Transverse colon (tissue), 4 donors: ENCODE results near the gene TMEM269. TPM values are rescaled to one million over a fixed set of nuclear protein-coding genes. Genes with fewer than 3 reads are reported as not detected.
A peak's percentile ranks its signal among the peaks of the same experiment; 100 is the strongest.

ENCODE experiments used
- DNase-seq: peaks from one replicate; pipeline ENCODE4 v3.0.0-alpha.2; 2019
- H3K27ac ChIP-seq, 4 donors: fragments of 200-600 bp; sonication (generic); 2 replicates each; pipeline ENCODE4 v1.5.1; 2016 to 2018; ENCODE audit warnings: inconsistent platforms in 4 of 4
- H3K27me3 ChIP-seq: fragments of 200-600 bp; sonication (generic); 2 replicates; pipeline ENCODE4 v1.5.1; 2017; ENCODE audit warnings: inconsistent platforms
- H3K36me3 ChIP-seq, 4 donors: fragments of 200-600 bp; sonication (generic); 2 replicates each; pipeline ENCODE4 v1.5.1; 2017 to 2019; ENCODE audit warnings: inconsistent platforms in 4 of 4
- H3K4me1 ChIP-seq, 4 donors: fragments of 200-600 bp; sonication (generic); 2 replicates each; pipeline ENCODE4 v1.5.1; 2017 to 2020; ENCODE audit warnings: inconsistent platforms in 4 of 4
- H3K4me3 ChIP-seq, 4 donors: fragments of 200-600 bp; sonication (generic); 1 replicate in 1 of 4; 2 replicates in 3 of 4; pipeline versions ENCODE4 v1.5.1 to v1.6.1; 2017 to 2019; ENCODE audit warnings: inconsistent platforms in 4 of 4
- H3K9me3 ChIP-seq, 2 donors: fragments of 200-600 bp; sonication (generic); 2 replicates each; pipeline ENCODE4 v1.5.1; 2017 to 2019; ENCODE audit warnings: inconsistent platforms in 2 of 2
- CTCF ChIP-seq, 5 experiments: fragments of 200-600 bp in 3 of 5; fragments of 450-650 bp in 2 of 5; sonication (generic) in 3 of 5; IDR thresholded peaks; 1 replicate in 2 of 5; 2 replicates in 3 of 5; pipeline ENCODE4 v1.5.1; 2016 to 2017; ENCODE audit warnings: antibody characterized with exemption in 5 of 5, inconsistent platforms in 3 of 5, mild to moderate bottlenecking in 2 of 5, moderate library complexity in 1 of 5
- EP300 ChIP-seq: sonication (generic); formaldehyde crosslinking; IDR thresholded peaks from one replicate; pipeline ENCODE4 v1.6.1; 2017; ENCODE audit warnings: antibody characterized with exemption, low read depth
- POLR2A ChIP-seq: fragments of 450-650 bp; IDR thresholded peaks from one replicate; pipeline ENCODE4 v1.6.1; 2016; ENCODE audit warnings: antibody characterized with exemption, mild to moderate bottlenecking, moderate library complexity
- POLR2AphosphoS5 ChIP-seq, 3 donors: sonication (generic); formaldehyde crosslinking; IDR thresholded peaks; one replicate each; pipeline ENCODE4 v1.6.1; 2016; ENCODE audit warnings: antibody characterized with exemption in 3 of 3
- WGBS, 2 donors: methylation state at CpG; one replicate each; pipeline ENCODE4 v1.1.5; 2018; ENCODE audit warnings: low coverage in 1 of 2; 5-methylcytosine and 5-hydroxymethylcytosine counted together
- in situ Hi-C, 4 donors: fragments of 200-750 bp; cut with MboI; loops; one replicate each; pipeline versions ENCODE4 v1.15.0 to v1.15.1; 2017; ENCODE audit warnings: low sequenced_read_pairs in 3 of 4, low pct_ligation_motif_present in 1 of 4, low pct_unique_long_range_greater_than_20kb in 1 of 4
- intact Hi-C: fragments of 100-400 bp; cut with DNase I; formaldehyde crosslinking; loops from one replicate; pipeline ENCODE4 v1.15.1; 2023; ENCODE audit warnings: low total_unique reads
- total RNA-seq, 4 donors: library from RNA; depleted of rRNA; stranded (reverse); fragments of >200 nt; gene quantifications; one replicate each; pipeline ENCODE4 v1.1.0, GENCODE V29; 2016

Gene TMEM269
- total RNA-seq, 4 donors from 2014 or later = 0.37 TPM; not detected in 3

GRCh38 chr1:42756956-42757891, 27.6 kb upstream of the TMEM269 start:
- in situ Hi-C loops = loop anchor here in 2 of 4 donors (25.0 kb wide), 1 partner anchor 420 kb away; the partner anchor contains the start of gene FOXJ3 (in 2 of the 2)
- intact Hi-C loops = no loop called here
- WGBS, 2 donors = 66 to 76% methylated on average over 7 to 17 of the region's 17 CpGs
- no peak for DNase-seq
- Histone ChIP-seq H3K27ac (no peak overlapping the region), H3K9me3 (no peaks in the 10 kb centered on the region), H3K4me1 (no peaks in the 10 kb centered on the region), H3K4me3 (no peak overlapping the region), H3K36me3 (peaks cover 0 to 26% (median 4%) of the 10 kb centered on the region in 4 donors), H3K27me3 (no peaks in the 10 kb centered on the region)
- TF ChIP-seq CTCF (IDR thresholded peaks at IDR 0.05) (peak; percentile 67 to 73 (median 70)), POLR2A (no peak), POLR2AphosphoS5 (IDR thresholded peaks at IDR 0.05) (no peak), EP300 (no peak)

GRCh38 chr1:42757892-42758275, 26.9 kb upstream of the TMEM269 start:
- Histone ChIP-seq H3K9me3 (no peaks in the 10 kb centered on the region), H3K27ac (no peak overlapping the region), H3K4me1 (no peaks in the 10 kb centered on the region), H3K4me3 (no peak overlapping the region), H3K27me3 (no peaks in the 10 kb centered on the region), H3K36me3 (peaks cover 0 to 27% (median 2%) of the 10 kb centered on the region in 4 donors)
- DNase-seq = no peak
- TF ChIP-seq EP300 (no peak), CTCF (IDR thresholded peaks at IDR 0.05) (no peak), POLR2AphosphoS5 (IDR thresholded peaks at IDR 0.05) (no peak), POLR2A (no peak)
- in situ Hi-C loops (loop anchor here in 2 of 4 donors (25.0 kb wide), 1 partner anchor 421 kb away; the partner anchor contains the start of gene FOXJ3 (in 2 of the 2)), intact Hi-C loops (no loop called here)

GRCh38 chr1:42758641-42759040, 26.1 kb upstream of the TMEM269 start:
- intact Hi-C loops (no loop called here), in situ Hi-C loops (loop anchor here in 2 of 4 donors (25.0 kb wide), 1 partner anchor 421 kb away; the partner anchor contains the start of gene FOXJ3 (in 2 of the 2))
- no peak overlapping the region for H3K4me3 ChIP-seq
- no peak overlapping the region for H3K27ac ChIP-seq
- H3K36me3 ChIP-seq = peaks cover 0 to 27% (median 2%) of the 10 kb centered on the region in 4 donors
- H3K4me1 ChIP-seq = no peaks in the 10 kb centered on the region
- H3K27me3 ChIP-seq = no peaks in the 10 kb centered on the region
- H3K9me3 ChIP-seq = no peaks in the 10 kb centered on the region
- WGBS, 2 donors = 26 to 42% methylated on average over 3 of the region's 3 CpGs
- TF ChIP-seq CTCF (IDR thresholded peaks at IDR 0.05) = no peak
- no peak for TF ChIP-seq POLR2A
- TF ChIP-seq EP300 = no peak
- no peak for TF ChIP-seq POLR2AphosphoS5 (IDR thresholded peaks at IDR 0.05)
- no peak for DNase-seq

- 77% methylated on average over 9 of the region's 9 CpGs; no CpG with 5 or more reads in 1 of the 2 donors for WGBS, 2 donors
- H3K27me3 ChIP-seq = no peaks in the 10 kb centered on the region
- H3K36me3 ChIP-seq = peaks cover 0 to 27% (median 2%) of the 10 kb centered on the region in 4 donors
- no peak for TF ChIP-seq POLR2A
- DNase-seq = no peak
- no peaks in the 10 kb centered on the region for H3K4me1 ChIP-seq
- intact Hi-C loops (no loop called here), in situ Hi-C loops (loop anchor here in 2 of 4 donors (25.0 kb wide), 1 partner anchor 422 kb away; the partner anchor contains the start of gene FOXJ3 (in 2 of the 2))
- no peak overlapping the region for H3K27ac ChIP-seq
- H3K4me3 ChIP-seq = no peak overlapping the region
- no peaks in the 10 kb centered on the region for H3K9me3 ChIP-seq
These were observed 25.7 kb upstream of the TMEM269 start for GRCh38 chr1:42759114-42759513.
